Right lobe of liver (tissue), 4 donors: ENCODE data around the gene SUGCT.

Source experiments
- CTCF ChIP-seq, 4 donors: fragments of 200-600 bp in 3 of 4; fragments of 450-650 bp in 1 of 4; IDR thresholded peaks; one replicate each; pipeline versions ENCODE4 v1.5.1 to v1.8.0; 2016 to 2022; ENCODE audit warnings: antibody characterized with exemption in 4 of 4, mild to moderate bottlenecking in 2 of 4
- POLR2A ChIP-seq: fragments of 450-650 bp; IDR thresholded peaks from one replicate; pipeline ENCODE4 v1.6.1; 2017; ENCODE audit warnings: antibody characterized with exemption, mild to moderate bottlenecking
- donor health status: DM: no; HTN: no; CAD: no.
- donor health status: DM: no; HTN: no; CAD: no.
- donor health status: DM: no; HTN: yes; CAD: no.

GRCh38 chr7:40655426-40655825 is 520.6 kb downstream of the SUGCT start:
- TF ChIP-seq POLR2A = no peak
- no peak for TF ChIP-seq CTCF (IDR thresholded peaks at IDR 0.05)
